IPS-15b (cell line): ENCODE results near the gene ASZ1.
"Not testable (repeated sequence)": the region's sequence is repeated elsewhere in the genome, so short reads cannot be mapped to it uniquely, and the experiment has no call there.

Experiments used
- H3K27me3 ChIP-seq: one replicate; pipeline ENCODE4 v1.6.1; 2013; ENCODE audit warnings: low read length; ENCODE audit not compliant: control insufficient read depth, insufficient read depth
- H3K36me3 ChIP-seq: one replicate; pipeline ENCODE4 v1.6.1; 2013; ENCODE audit warnings: low read length; ENCODE audit not compliant: control insufficient read depth, insufficient read depth
- H3K4me1 ChIP-seq: one replicate; pipeline ENCODE4 v1.6.1; 2013; ENCODE audit warnings: mild to moderate bottlenecking, low read length; ENCODE audit not compliant: control insufficient read depth, insufficient read depth
- H3K4me3 ChIP-seq: one replicate; pipeline ENCODE4 v1.5.1; 2013; ENCODE audit warnings: low read depth, low read length
- H3K9ac ChIP-seq: one replicate; pipeline ENCODE4 v1.6.1; 2013; ENCODE audit warnings: low read depth, mild to moderate bottlenecking, low read length
- H3K9me3 ChIP-seq: one replicate; pipeline ENCODE4 v1.6.1; 2013; ENCODE audit warnings: mild to moderate bottlenecking, low read length; ENCODE audit not compliant: control insufficient read depth, insufficient read depth

Gene ASZ1

DNA sequence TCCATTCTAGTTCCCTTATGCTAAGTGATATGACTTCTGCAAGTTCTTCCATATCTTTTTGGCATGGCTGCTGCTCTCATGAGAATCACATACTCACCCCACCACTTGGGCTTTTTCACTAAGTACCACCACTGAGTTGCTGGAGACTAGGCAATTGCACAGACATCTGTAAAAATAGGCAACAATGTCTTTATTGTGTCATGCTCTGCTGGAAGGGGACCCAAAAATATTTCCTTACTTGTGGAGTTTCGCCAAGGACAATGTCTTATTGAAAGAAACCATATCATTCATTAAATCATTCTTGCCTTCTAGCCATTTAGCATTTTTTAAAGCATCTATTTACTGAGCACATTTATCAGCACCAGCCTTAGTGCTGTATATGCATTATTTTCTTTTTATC is 17.4 kb upstream of the ASZ1 start:
- Histone ChIP-seq H3K9ac (no peak overlapping the region), H3K9me3 (no peaks in the 10 kb centered on the region), H3K4me3 (no peak overlapping the region), H3K4me1 (no peaks in the 10 kb centered on the region), H3K27me3 (no peaks in the 10 kb centered on the region), H3K36me3 (no peaks in the 10 kb centered on the region)

- Histone ChIP-seq H3K4me1 (no peaks in the 10 kb centered on the region), H3K9me3 (no peaks in the 10 kb centered on the region), H3K4me3 (no peak overlapping the region), H3K9ac (no peak overlapping the region), H3K36me3 (no peaks in the 10 kb centered on the region), H3K27me3 (no peaks in the 10 kb centered on the region)
Observed at GRCh38 chr7:117435475-117436043, 8.3 kb upstream of the ASZ1 start.

DNA sequence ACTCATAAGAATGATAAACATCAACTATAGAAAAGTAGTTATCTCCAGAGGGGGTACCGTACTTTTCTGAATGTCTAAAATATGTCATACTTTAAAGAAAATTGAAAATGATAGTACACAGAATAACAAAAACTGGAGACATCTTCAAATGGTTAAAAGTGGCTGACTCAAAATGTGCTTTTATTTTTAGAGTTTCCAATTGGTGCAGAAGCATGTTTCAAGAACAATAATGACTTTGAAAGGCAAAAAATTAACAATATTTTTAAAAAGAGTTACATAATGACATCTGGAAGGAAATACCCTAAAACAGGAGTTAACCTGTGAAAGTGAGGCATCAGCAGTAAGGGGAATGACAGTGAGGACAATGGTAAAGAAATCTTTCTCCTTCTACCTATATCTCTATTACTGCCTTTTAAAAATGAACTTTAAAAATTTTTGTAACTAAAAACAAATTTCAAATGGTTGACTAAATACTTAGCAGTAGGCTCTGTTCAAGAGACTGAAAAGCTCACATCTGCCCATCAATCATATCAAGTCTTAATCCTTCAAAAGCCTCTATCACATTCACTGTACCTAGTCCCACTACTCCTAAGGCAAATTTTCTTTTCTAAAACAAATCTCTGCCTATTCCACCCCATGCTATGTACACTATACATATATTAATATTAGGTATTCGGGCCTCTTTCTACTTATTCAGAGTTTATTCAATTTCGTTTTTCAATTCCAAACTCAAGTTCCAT is 3.0 kb downstream of the ASZ1 start:
- Histone ChIP-seq H3K9me3 (no peaks in the 10 kb centered on the region), H3K4me1 (no peaks in the 10 kb centered on the region), H3K4me3 (no peak overlapping the region), H3K36me3 (peaks cover 2% of the 10 kb centered on the region), H3K27me3 (no peaks in the 10 kb centered on the region), H3K9ac (no peak overlapping the region)

DNA sequence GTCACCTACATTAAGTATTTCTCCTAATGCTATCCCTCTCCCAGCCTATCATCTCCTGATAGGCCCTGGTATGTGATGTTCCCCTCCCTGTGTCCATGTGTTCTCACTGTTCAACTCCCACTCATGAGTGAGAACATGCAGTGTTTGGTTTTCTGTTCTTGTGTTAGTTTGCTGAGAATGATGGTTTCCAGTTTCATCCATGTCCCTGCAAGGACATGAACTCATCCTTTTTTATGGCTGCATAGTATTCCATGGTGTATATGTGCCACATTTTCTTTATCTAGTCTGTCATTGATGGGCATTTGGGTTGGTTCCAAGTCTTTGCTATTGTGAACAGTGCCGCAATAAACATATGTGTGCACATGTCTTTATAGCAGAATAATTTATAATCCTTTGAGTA is 12.7 kb downstream of the ASZ1 start:
- not testable (repeated sequence) for H3K4me3 ChIP-seq, H3K9me3 ChIP-seq, H3K9ac ChIP-seq, H3K36me3 ChIP-seq, H3K27me3 ChIP-seq, H3K4me1 ChIP-seq

GRCh38 chr7:117412946-117413559 is 14.2 kb downstream of the ASZ1 start:
- H3K36me3 ChIP-seq: no peaks in the 10 kb centered on the region
- H3K27me3 ChIP-seq: no peaks in the 10 kb centered on the region
- H3K9ac ChIP-seq: no peak overlapping the region
- no peak overlapping the region for H3K4me3 ChIP-seq
- H3K4me1 ChIP-seq: no peaks in the 10 kb centered on the region
- no peaks in the 10 kb centered on the region for H3K9me3 ChIP-seq

- no peaks in the 10 kb centered on the region for H3K9me3 ChIP-seq
- H3K4me3 ChIP-seq: no peak overlapping the region
- H3K9ac ChIP-seq: no peak overlapping the region
- H3K36me3 ChIP-seq: no peaks in the 10 kb centered on the region
- H3K27me3 ChIP-seq: no peaks in the 10 kb centered on the region
- H3K4me1 ChIP-seq: no peaks in the 10 kb centered on the region
Observed at GRCh38 chr7:117412390-117412789, 14.9 kb downstream of the ASZ1 start.

GRCh38 chr7:117411539-117411938 is 15.8 kb downstream of the ASZ1 start:
- Histone ChIP-seq H3K4me3 (no peak overlapping the region), H3K9me3 (no peaks in the 10 kb centered on the region), H3K27me3 (no peaks in the 10 kb centered on the region), H3K9ac (no peak overlapping the region), H3K36me3 (no peaks in the 10 kb centered on the region), H3K4me1 (no peaks in the 10 kb centered on the region)

GRCh38 chr7:117408831-117409230 is 18.5 kb downstream of the ASZ1 start:
- H3K9me3 ChIP-seq: no peaks in the 10 kb centered on the region
- no peaks in the 10 kb centered on the region for H3K4me1 ChIP-seq
- H3K9ac ChIP-seq: no peak overlapping the region
- H3K4me3 ChIP-seq: no peak overlapping the region
- no peaks in the 10 kb centered on the region for H3K27me3 ChIP-seq
- H3K36me3 ChIP-seq: no peaks in the 10 kb centered on the region

DNA sequence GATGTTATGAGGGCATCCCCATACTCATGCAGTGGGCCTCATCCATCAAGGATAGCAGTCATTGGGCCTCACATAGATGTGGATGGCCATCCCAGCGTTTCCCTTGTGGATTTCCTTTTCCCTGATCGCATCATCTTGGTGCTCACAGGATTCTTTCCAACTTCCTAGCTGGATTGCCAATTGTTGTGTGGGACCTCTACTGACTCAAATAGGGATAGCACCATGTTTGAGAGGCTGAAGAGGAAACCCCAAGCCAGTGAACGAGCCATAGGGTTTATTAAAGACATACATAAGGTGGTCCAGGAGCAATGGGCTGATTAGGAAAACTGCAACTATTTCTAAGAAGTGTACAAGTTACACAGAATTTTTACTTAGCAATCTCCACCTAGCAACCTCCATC is 21.8 kb downstream of the ASZ1 start:
- Histone ChIP-seq H3K4me3 (no peak overlapping the region), H3K4me1 (no peaks in the 10 kb centered on the region), H3K27me3 (no peaks in the 10 kb centered on the region), H3K36me3 (no peaks in the 10 kb centered on the region), H3K9ac (no peak overlapping the region), H3K9me3 (no peaks in the 10 kb centered on the region)

- H3K4me1 ChIP-seq: no peaks in the 10 kb centered on the region
- no peak overlapping the region for H3K4me3 ChIP-seq
- no peaks in the 10 kb centered on the region for H3K36me3 ChIP-seq
- no peak overlapping the region for H3K9ac ChIP-seq
- no peaks in the 10 kb centered on the region for H3K27me3 ChIP-seq
- no peaks in the 10 kb centered on the region for H3K9me3 ChIP-seq
Observed at GRCh38 chr7:117403737-117404136, 23.6 kb downstream of the ASZ1 start.

- Histone ChIP-seq H3K27me3 (no peaks in the 10 kb centered on the region), H3K9me3 (no peaks in the 10 kb centered on the region), H3K4me3 (no peak overlapping the region), H3K4me1 (no peaks in the 10 kb centered on the region), H3K9ac (no peak overlapping the region), H3K36me3 (no peaks in the 10 kb centered on the region)
Observed at GRCh38 chr7:117402109-117402508, 25.2 kb downstream of the ASZ1 start.

DNA sequence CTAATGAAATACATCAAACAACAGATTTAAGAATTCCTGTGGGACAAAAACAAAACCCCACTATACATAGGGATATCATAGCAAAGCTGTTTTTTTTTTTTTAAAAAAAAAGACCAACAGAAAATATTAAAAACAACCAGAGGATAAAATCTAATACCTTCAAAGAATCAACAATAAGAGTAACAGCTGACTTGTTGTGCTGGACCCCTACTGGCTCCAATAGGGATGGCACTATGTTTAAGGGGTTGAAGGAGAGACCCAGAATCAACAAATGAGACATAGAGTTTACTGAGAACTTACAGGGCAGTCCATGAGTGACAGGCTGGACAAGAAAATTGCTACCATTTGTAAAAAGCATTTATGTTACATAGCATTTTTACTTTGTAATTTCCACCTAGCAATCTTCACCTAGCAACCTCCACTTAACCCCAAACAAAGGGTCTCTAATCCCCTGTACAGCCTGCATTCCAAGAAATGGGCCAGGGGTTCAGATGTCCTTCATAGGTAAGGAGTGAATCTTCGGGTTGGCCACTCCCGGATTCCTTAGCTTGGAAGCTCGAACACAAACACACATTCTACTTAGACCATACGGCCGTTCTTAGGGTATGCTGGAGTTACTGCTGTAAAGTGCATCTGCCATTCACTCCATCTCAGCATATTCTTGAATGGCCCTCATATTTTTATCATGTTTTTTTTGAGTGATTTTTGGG is 25.8 kb downstream of the ASZ1 start:
- Histone ChIP-seq H3K9me3 (no peaks in the 10 kb centered on the region), H3K4me3 (no peak overlapping the region), H3K27me3 (no peaks in the 10 kb centered on the region), H3K4me1 (no peaks in the 10 kb centered on the region), H3K36me3 (no peaks in the 10 kb centered on the region), H3K9ac (no peak overlapping the region)
